ENCODE measurements around the gene COPB2. TPM values are rescaled to one million over a fixed set of nuclear protein-coding genes. Genes with fewer than 3 reads are reported as not detected.

COPB2 gene
- total and polyA plus RNA-seq, 2 donors (not counting 3 experiments of a cell fraction or from before 2014, with no cell fraction given): 72.1 to 146 TPM

- no peak overlapping the region for H3K4me2 ChIP-seq (ENCODE audit: insufficient read depth, low read length)
- H3K36me3 ChIP-seq (ENCODE audit: control insufficient read depth in 2 of 2, extremely low read depth in 1 of 2, insufficient read depth in 2 of 2, low read length in 2 of 2): no peaks in the 10 kb centered on the region
- dilution Hi-C loops (cut with MboI; ENCODE audit: extremely low pct_ligation_motif_present, low sequenced_read_pairs): no loop called here
- no TSS peak for BruUV-seq (replicated peaks)
- no peak for FAIRE-seq
- no peaks in the 10 kb centered on the region for H3K9me1 ChIP-seq (replicated peaks; ENCODE audit: control insufficient read depth, extremely low read depth, insufficient read depth, low read length)
- no peak overlapping the region for H3K4me3 ChIP-seq (replicated peaks in 1 of 3; ENCODE audit: insufficient read depth in 1 of 3, low read depth in 1 of 3, low read length in 3 of 3)
- intact Hi-C loops (cut with micrococcal nuclease): no loop called here
- no peaks in the 10 kb centered on the region for H4K20me1 ChIP-seq (replicated peaks; ENCODE audit: control insufficient read depth, extremely low read depth, insufficient read depth, low read length)
- TF ChIP-seq JUN (IDR thresholded peaks at IDR 0.05; ENCODE audit: borderline replicate concordance, insufficient read depth, insufficient read length, low read depth): no peak
- TF ChIP-seq EZH2 (IDR thresholded peaks at IDR 0.05; ENCODE audit: borderline replicate concordance, low read depth, low read length, severe bottlenecking): no peak
- TF ChIP-seq FOS (IDR thresholded peaks at IDR 0.05; ENCODE audit: borderline replicate concordance, insufficient read depth, low read length): no peak
- no peak for TF ChIP-seq CTCF (IDR thresholded peaks at IDR 0.05; ENCODE audit: extremely low read depth in 1 of 2, insufficient read depth in 1 of 2, low read depth in 1 of 2, low read length in 2 of 2)
- TF ChIP-seq MAX (IDR thresholded peaks at IDR 0.05; ENCODE audit: insufficient read depth, insufficient read length): no peak
- no peak for TF ChIP-seq MYC (IDR thresholded peaks at IDR 0.05; ENCODE audit: low read depth, low read length)
- TF ChIP-seq POLR2A (IDR thresholded peaks at IDR 0.05; ENCODE audit: low read depth, low read length): no peak
- no peak for TF ChIP-seq POLR2AphosphoS5 (IDR thresholded peaks at IDR 0.05; ENCODE audit: insufficient read depth, low read depth, low read length)
- TF ChIP-seq GATA2 (IDR thresholded peaks at IDR 0.05; ENCODE audit: insufficient read depth, insufficient read length, low read depth, low read length): no peak
- POLR2A ChIA-PET: no interaction called here
- H3K79me2 ChIP-seq (ENCODE audit: control insufficient read depth, insufficient read depth, low read length): no peaks in the 10 kb centered on the region
- H3K9ac ChIP-seq (replicated peaks; ENCODE audit: extremely low read depth, insufficient read depth, low read length): no peak overlapping the region
- H3K9me3 ChIP-seq (replicated peaks; ENCODE audit: control insufficient read depth, insufficient read depth, low read length): no peaks in the 10 kb centered on the region
- H3K4me1 ChIP-seq (ENCODE audit: control insufficient read depth, extremely low read depth, insufficient read depth, low read length): no peaks in the 10 kb centered on the region
- no peak overlapping the region for H3K27ac ChIP-seq (ENCODE audit: insufficient read depth, low read depth, low read length)
- no peak for DNase-seq (ENCODE audit: low read depth, low spot score)
- no peak overlapping the region for H2AFZ ChIP-seq (ENCODE audit: low read depth, low read length)
- no peaks in the 10 kb centered on the region for H3K27me3 ChIP-seq (ENCODE audit: control insufficient read depth in 2 of 2, insufficient read depth in 2 of 2, low read length in 2 of 2)
- CTCF ChIA-PET: interaction anchor here (0.9 to 2.4 kb wide), 2 partner anchors 8 to 1431 kb away, joined by 3 to 6 read pairs; no protein-coding TSS in a partner anchor
These were observed 43.6 kb upstream of the COPB2 start for GRCh38 chr3:139433089-139433488.
